A673 (cell line): Measurements from ENCODE around the gene GRIK4. TPM values are rescaled to one million over a fixed set of nuclear protein-coding genes. Genes with fewer than 3 reads are reported as not detected.

ENCODE experiments used
- BruUV-seq: library from RNA; stranded (reverse); fragments of 400-500 nt; replicated peaks from 2 replicates; lab custom pipeline; 2021; lab: Mats Ljungman, UMichigan
- CTCF ChIA-PET: fragments of 300-600 bp; sonication (Branson Sonifier 250); formaldehyde crosslinking; loops from one replicate; lab custom pipeline; 2022; ENCODE audit warnings: antibody characterized with exemption; lab: Charles Lee
- POLR2A ChIA-PET: fragments of 300-600 bp; sonication (Branson Sonifier 250); formaldehyde crosslinking; loops from one replicate; lab custom pipeline; 2022; ENCODE audit warnings: antibody characterized with exemption; ENCODE audit not compliant: low non-redundant PET; lab: Charles Lee
- DNase-seq: peaks from one replicate; pipeline ENCODE4 v3.0.0-alpha.2; 2015; ENCODE audit warnings: low spot score
- H3K27ac ChIP-seq: fragments of 200-600 bp; sonication (generic); 2 replicates; pipeline ENCODE4 v1.5.1; 2016; ENCODE audit warnings: mixed run types, low read depth, mild to moderate bottlenecking, mixed read lengths, antibody characterized with exemption, low read length; ENCODE audit not compliant: poor library complexity, severe bottlenecking
- H3K27me3 ChIP-seq: fragments of 200-600 bp; sonication (generic); replicated peaks from 2 replicates; pipeline ENCODE4 v1.6.1; 2017; ENCODE audit warnings: mixed run types, low read depth, mild to moderate bottlenecking, mixed read lengths, antibody characterized with exemption, low read length; ENCODE audit not compliant: insufficient read depth, poor library complexity
- H3K36me3 ChIP-seq: fragments of 200-600 bp; sonication (generic); 2 replicates; pipeline ENCODE4 v1.6.1; 2016; ENCODE audit warnings: mixed run types, mild to moderate bottlenecking, mixed read lengths, antibody characterized with exemption, low read length; ENCODE audit not compliant: insufficient read depth, poor library complexity, severe bottlenecking
- H3K4me1 ChIP-seq: fragments of 200-600 bp; sonication (generic); 2 replicates; pipeline ENCODE4 v1.6.1; 2017; ENCODE audit warnings: mixed run types, mild to moderate bottlenecking, mixed read lengths, antibody characterized with exemption, low read length; ENCODE audit not compliant: insufficient read depth, poor library complexity, severe bottlenecking
- H3K4me3 ChIP-seq: fragments of 200-600 bp; sonication (generic); 2 replicates; pipeline ENCODE4 v1.5.1; 2016; ENCODE audit warnings: low read depth, mixed run types, mild to moderate bottlenecking, mixed read lengths, low read length; ENCODE audit not compliant: poor library complexity, severe bottlenecking
- H3K9me3 ChIP-seq: fragments of 200-600 bp; sonication (generic); 2 replicates; pipeline ENCODE4 v1.6.1; 2016; ENCODE audit warnings: mixed run types, low read depth, mild to moderate bottlenecking, mixed read lengths, antibody characterized with exemption, low read length; ENCODE audit not compliant: poor library complexity, severe bottlenecking
- EZH2 ChIP-seq: fragments of 200-600 bp; sonication (generic); IDR thresholded peaks from 2 replicates; pipeline ENCODE4 v1.6.1; 2017; ENCODE audit warnings: borderline replicate concordance, low read depth, mild to moderate bottlenecking, mixed read lengths, antibody characterized with exemption, low read length; ENCODE audit not compliant: poor library complexity, severe bottlenecking
- intact Hi-C: fragments of 100-400 bp; cut with micrococcal nuclease; formaldehyde crosslinking; loops from one replicate; pipeline ENCODE4 v1.10.0; 2022; ENCODE audit not compliant: unreplicated experiment
- total RNA-seq: library from RNA; stranded (reverse); gene quantifications from 2 replicates; pipeline ENCODE4 v1.2.3, GENCODE V29; 2021
- TF ChIP-seq, protein P1 (sequence below): fragments of 300-800, 200-600 bp; sonication (generic); conservative IDR thresholded peaks from 2 replicates; pipeline ENCODE4 v1.5.1; 2017; ENCODE audit warnings: low read depth, mild to moderate bottlenecking, antibody characterized with exemption, low read length, moderate library complexity, mixed read lengths

Gene GRIK4
- total RNA-seq, 1 experiment from 2014 or later, result not detected

DNA sequence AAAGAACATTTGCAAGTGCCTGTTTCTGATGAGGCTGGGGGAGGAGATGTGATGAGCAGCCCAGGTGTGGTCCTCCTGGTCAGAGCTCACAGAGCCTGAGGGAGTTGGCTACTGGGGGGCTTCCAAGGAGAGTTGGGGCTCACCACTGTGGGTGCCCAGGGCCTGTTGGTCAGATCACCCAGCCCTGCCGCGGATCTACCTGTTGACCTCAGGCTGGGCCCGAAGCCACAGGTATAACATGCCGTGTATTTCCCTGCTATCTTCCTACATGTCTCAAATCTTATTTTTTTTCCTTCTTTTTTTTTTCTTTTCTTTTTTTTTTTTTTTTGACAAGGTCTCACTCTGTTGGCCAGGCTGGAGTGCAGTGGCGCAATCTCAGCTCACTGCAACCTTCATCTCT lies 312.7 kb downstream of the GRIK4 start:
- intact Hi-C loops, result no loop called here
- TF ChIP-seq, protein P1, sequence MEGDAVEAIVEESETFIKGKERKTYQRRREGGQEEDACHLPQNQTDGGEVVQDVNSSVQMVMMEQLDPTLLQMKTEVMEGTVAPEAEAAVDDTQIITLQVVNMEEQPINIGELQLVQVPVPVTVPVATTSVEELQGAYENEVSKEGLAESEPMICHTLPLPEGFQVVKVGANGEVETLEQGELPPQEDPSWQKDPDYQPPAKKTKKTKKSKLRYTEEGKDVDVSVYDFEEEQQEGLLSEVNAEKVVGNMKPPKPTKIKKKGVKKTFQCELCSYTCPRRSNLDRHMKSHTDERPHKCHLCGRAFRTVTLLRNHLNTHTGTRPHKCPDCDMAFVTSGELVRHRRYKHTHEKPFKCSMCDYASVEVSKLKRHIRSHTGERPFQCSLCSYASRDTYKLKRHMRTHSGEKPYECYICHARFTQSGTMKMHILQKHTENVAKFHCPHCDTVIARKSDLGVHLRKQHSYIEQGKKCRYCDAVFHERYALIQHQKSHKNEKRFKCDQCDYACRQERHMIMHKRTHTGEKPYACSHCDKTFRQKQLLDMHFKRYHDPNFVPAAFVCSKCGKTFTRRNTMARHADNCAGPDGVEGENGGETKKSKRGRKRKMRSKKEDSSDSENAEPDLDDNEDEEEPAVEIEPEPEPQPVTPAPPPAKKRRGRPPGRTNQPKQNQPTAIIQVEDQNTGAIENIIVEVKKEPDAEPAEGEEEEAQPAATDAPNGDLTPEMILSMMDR, result no peak
- no peak for TF ChIP-seq EZH2
- no peaks in the 10 kb centered on the region for H3K36me3 ChIP-seq
- H3K4me3 ChIP-seq, result no peak overlapping the region
- no TSS peak for BruUV-seq
- CTCF ChIA-PET, result no interaction called here
- peaks cover 16% of the 10 kb centered on the region for H3K27me3 ChIP-seq
- no peaks in the 10 kb centered on the region for H3K4me1 ChIP-seq
- POLR2A ChIA-PET, result no interaction called here
- H3K27ac ChIP-seq, result no peak overlapping the region
- no peak for DNase-seq
- no peaks in the 10 kb centered on the region for H3K9me3 ChIP-seq

DNA sequence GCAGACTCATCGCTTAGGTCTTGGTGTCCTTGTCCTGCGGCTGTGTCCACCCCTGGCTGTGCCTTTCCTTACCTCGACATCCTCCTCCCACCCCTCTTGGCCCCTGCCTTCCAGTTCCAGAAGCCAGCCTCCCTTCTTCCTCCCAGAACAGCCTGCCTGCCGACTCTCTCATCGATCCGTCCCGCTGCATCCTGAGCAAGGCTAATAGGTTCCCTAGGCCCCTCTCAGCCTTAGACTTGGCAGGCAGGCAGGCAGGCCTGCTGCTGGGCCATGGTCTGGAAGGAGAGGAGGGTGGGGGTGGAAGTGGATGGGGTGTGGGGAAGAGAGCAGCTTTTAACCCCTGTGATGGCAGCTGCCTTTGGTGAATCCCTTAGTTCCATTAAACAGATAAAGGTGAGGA lies 315.6 kb downstream of the GRIK4 start:
- Histone ChIP-seq H3K27ac (no peak overlapping the region), H3K9me3 (no peaks in the 10 kb centered on the region), H3K4me1 (no peaks in the 10 kb centered on the region), H3K27me3 (no peaks in the 10 kb centered on the region), H3K36me3 (no peaks in the 10 kb centered on the region), H3K4me3 (no peak overlapping the region)
- ChIA-PET POLR2A (no interaction called here), CTCF (no interaction called here)
- BruUV-seq, result no TSS peak
- DNase-seq, result no peak
- intact Hi-C loops, result no loop called here
- TF ChIP-seq, protein P1, result no peak
- no peak for TF ChIP-seq EZH2

DNA sequence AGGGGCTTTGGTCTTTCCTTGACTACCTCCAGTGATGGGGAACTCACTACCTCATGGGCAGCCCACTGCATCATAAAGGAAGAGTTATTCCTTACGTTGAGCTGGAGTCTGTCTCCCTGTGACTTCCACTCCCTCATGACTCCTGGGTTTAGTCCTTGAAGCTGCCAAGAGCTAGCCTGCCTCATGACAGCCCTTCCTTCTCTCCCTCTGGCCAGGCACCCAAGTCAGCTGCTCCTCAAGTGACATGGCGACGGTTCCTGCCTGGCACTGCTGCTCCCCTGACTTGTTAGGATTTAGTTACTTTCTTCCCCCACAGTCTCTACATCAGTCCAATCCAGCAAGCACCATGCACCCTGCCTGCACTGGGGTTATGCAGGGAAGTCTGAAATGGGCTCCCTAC lies 316.3 kb downstream of the GRIK4 start:
- H3K27ac ChIP-seq, result no peak overlapping the region
- POLR2A ChIA-PET, result interaction anchor here (0.6 kb wide), 1 partner anchor 1687 kb away, joined by 3 read pairs; no protein-coding TSS in a partner anchor
- no peak overlapping the region for H3K4me3 ChIP-seq
- intact Hi-C loops, result no loop called here
- no peaks in the 10 kb centered on the region for H3K4me1 ChIP-seq
- no TSS peak for BruUV-seq
- H3K36me3 ChIP-seq, result no peaks in the 10 kb centered on the region
- H3K27me3 ChIP-seq, result no peaks in the 10 kb centered on the region
- CTCF ChIA-PET, result no interaction called here
- no peak for DNase-seq
- TF ChIP-seq, protein P1, result no peak
- no peak for TF ChIP-seq EZH2
- no peaks in the 10 kb centered on the region for H3K9me3 ChIP-seq
